ENCODE results near the gene EXT2. TPM values are rescaled to one million over a fixed set of nuclear protein-coding genes. Genes with fewer than 3 reads are reported as not detected.

EXT2 gene
- total and polyA plus RNA-seq, 2 experiments from 2014 or later = 15.9 to 48.6 TPM

GRCh38 chr11:44176546-44177213 lies 81.2 kb downstream of the EXT2 start (continued):
- no peak for TF ChIP-seq ZNF462 (CRISPR knock-in tag; IDR thresholded peaks at IDR 0.05)
- no peak for TF ChIP-seq EZH2 (IDR thresholded peaks at IDR 0.05; ENCODE audit: low read depth, unreplicated experiment)
- TF ChIP-seq EZH2phosphoT487 (IDR thresholded peaks at IDR 0.05; ENCODE audit: unreplicated experiment) = no peak
- no peak for TF ChIP-seq CREB1 (CRISPR knock-in tag; IDR thresholded peaks at IDR 0.05; ENCODE audit: low read depth)
- no peak for TF ChIP-seq REST (IDR thresholded peaks at IDR 0.05; ENCODE audit: unreplicated experiment)
